Adrenal gland (tissue), 5 donors: ENCODE data around the gene ERC2.

Source experiments
- POLR2A ChIP-seq, 2 donors: fragments of 450-650 bp; IDR thresholded peaks; one replicate each; pipeline ENCODE4 v1.6.1; 2017; ENCODE audit warnings: antibody characterized with exemption in 2 of 2, mild to moderate bottlenecking in 2 of 2, moderate library complexity in 1 of 2
- TF ChIP-seq, protein P1 (sequence below), 6 experiments: fragments of 450-650 bp in 4 of 6; fragments of 200-600 bp in 2 of 6; sonication (generic) in 1 of 6; IDR thresholded peaks; 1 replicate in 5 of 6; 2 replicates in 1 of 6; pipeline versions ENCODE4 v1.5.1 to v1.8.0; 2016 to 2021; ENCODE audit warnings: antibody characterized with exemption in 6 of 6, mild to moderate bottlenecking in 2 of 6, moderate library complexity in 1 of 6
- donor health status: DM: no; HTN: no; CAD: no.

DNA sequence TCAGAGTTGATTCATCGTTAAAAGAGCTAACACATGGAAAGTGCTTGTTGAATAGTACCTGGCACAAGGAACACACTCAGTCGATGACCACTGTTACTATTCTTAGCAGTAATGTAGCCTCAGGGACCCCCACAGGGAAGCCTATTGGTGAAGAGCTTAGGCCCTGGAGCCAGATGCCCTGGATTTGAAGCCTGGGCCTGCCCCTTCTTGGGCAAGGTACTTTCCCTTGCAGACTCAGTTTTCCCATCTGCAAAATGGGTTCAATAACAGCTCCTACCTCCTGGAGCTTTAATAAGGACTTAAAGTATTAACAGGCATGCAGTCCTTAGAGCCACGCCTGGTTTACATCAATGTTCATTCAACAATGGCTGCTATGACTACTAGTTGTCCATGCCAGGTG is 884.2 kb downstream of the ERC2 start:
- TF ChIP-seq POLR2A (IDR thresholded peaks at IDR 0.05), result no peak
- TF ChIP-seq, protein P1, sequence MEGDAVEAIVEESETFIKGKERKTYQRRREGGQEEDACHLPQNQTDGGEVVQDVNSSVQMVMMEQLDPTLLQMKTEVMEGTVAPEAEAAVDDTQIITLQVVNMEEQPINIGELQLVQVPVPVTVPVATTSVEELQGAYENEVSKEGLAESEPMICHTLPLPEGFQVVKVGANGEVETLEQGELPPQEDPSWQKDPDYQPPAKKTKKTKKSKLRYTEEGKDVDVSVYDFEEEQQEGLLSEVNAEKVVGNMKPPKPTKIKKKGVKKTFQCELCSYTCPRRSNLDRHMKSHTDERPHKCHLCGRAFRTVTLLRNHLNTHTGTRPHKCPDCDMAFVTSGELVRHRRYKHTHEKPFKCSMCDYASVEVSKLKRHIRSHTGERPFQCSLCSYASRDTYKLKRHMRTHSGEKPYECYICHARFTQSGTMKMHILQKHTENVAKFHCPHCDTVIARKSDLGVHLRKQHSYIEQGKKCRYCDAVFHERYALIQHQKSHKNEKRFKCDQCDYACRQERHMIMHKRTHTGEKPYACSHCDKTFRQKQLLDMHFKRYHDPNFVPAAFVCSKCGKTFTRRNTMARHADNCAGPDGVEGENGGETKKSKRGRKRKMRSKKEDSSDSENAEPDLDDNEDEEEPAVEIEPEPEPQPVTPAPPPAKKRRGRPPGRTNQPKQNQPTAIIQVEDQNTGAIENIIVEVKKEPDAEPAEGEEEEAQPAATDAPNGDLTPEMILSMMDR (IDR thresholded peaks at IDR 0.05), result no peak
